Fibroblast of the aortic adventitia (primary cell): ENCODE data around the gene GPC4. TPM values are rescaled to one million over a fixed set of nuclear protein-coding genes. Genes with fewer than 3 reads are reported as not detected.

Source experiments
- DNase-seq: peaks from one replicate; pipeline ENCODE4 v3.0.0-alpha.2; 2010; ENCODE audit warnings: low read depth
- H3K4me3 ChIP-seq: 2 replicates; pipeline ENCODE4 v1.5.1; 2011; ENCODE audit warnings: low read depth, mild to moderate bottlenecking, control low read depth, low read length, moderate library complexity
- CTCF ChIP-seq: IDR thresholded peaks from 2 replicates; pipeline ENCODE4 v1.5.1; 2011; ENCODE audit warnings: mild to moderate bottlenecking, low read length, control low read depth, inconsistent platforms; ENCODE audit not compliant: insufficient read depth
- total RNA-seq: library from RNA; depleted of rRNA; stranded (reverse); fragments of >200 nt; gene quantifications from 2 replicates; pipeline ENCODE4 v1.2.3, GENCODE V29; 2012; ENCODE audit warnings: low replicate concordance

GPC4 gene
- 0.54 and 2.8 TPM in 2 replicates for total RNA-seq

GRCh38 chrX:133415276-133416105 lies at the start of gene GPC4:
TSS of gene GPC4 (minus strand) at chrX:133415489. CDS start at chrX:133414965, 524 bp downstream.
- H3K4me3 ChIP-seq, result peak within 1 kb of the TSS; percentile 57
- peak; percentile 12 for DNase-seq
- TF ChIP-seq CTCF, result no peak

GRCh38 chrX:133461231-133461630 lies 45.9 kb upstream of the GPC4 start:
- DNase-seq, result no peak
- H3K4me3 ChIP-seq, result no peak overlapping the region
- no peak for TF ChIP-seq CTCF

GRCh38 chrX:133454924-133455323 lies 39.6 kb upstream of the GPC4 start:
- H3K4me3 ChIP-seq, result no peak overlapping the region
- no peak for TF ChIP-seq CTCF
- DNase-seq, result no peak

- no peak for DNase-seq
- no peak for TF ChIP-seq CTCF
- H3K4me3 ChIP-seq, result no peak overlapping the region
These were observed 39.2 kb upstream of the GPC4 start for GRCh38 chrX:133454491-133454914.

GRCh38 chrX:133448512-133449076 lies 33.3 kb upstream of the GPC4 start:
- H3K4me3 ChIP-seq, result no peak overlapping the region
- no peak for TF ChIP-seq CTCF
- peak; percentile 2 for DNase-seq

GRCh38 chrX:133444952-133445831 lies 29.9 kb upstream of the GPC4 start:
- TF ChIP-seq CTCF, result no peak
- no peak overlapping the region for H3K4me3 ChIP-seq
- DNase-seq, result no peak
